HepG2 (cell line): Measurements from ENCODE around the gene MUL1. TPM values are rescaled to one million over a fixed set of nuclear protein-coding genes. Genes with fewer than 3 reads are reported as not detected.

Experiments used
- FOXA3 ChIP-seq: IDR thresholded peaks from 2 replicates; pipeline ENCODE4 v1.6.1; 2016; ENCODE audit warnings: missing genetic modification reagents, missing compliant biosample characterization
- HNF4A ChIP-seq: sonication (generic); formaldehyde crosslinking; IDR thresholded peaks from 2 replicates; pipeline ENCODE4 v1.4.0; 2020; ENCODE audit warnings: missing genetic modification reagents
- NCOA1 ChIP-seq: sonication (generic); formaldehyde crosslinking; IDR thresholded peaks from 2 replicates; pipeline ENCODE4 v1.9.0; 2021; ENCODE audit warnings: missing genetic modification reagents
- NR2C2 ChIP-seq: sonication (generic); formaldehyde crosslinking; IDR thresholded peaks from 2 replicates; pipeline ENCODE4 v1.4.0; 2020; ENCODE audit warnings: missing genetic modification reagents, mild to moderate bottlenecking, moderate library complexity, borderline replicate concordance
- NRL ChIP-seq: sonication (generic); formaldehyde crosslinking; IDR thresholded peaks from 2 replicates; pipeline ENCODE4 v1.5.0; 2020; ENCODE audit warnings: missing genetic modification reagents, mild to moderate bottlenecking, moderate library complexity, borderline replicate concordance
- POLR2AphosphoS5 ChIP-seq: IDR thresholded peaks from 2 replicates; pipeline ENCODE4 v1.6.1; 2012; ENCODE audit warnings: low read depth, low read length
- PRMT3 ChIP-seq: sonication (generic); formaldehyde crosslinking; IDR thresholded peaks from 2 replicates; pipeline ENCODE4 v1.8.1; 2022; ENCODE audit warnings: low read depth, mild to moderate bottlenecking, moderate library complexity, missing genetic modification reagents, borderline replicate concordance
- THRA ChIP-seq: sonication (generic); formaldehyde crosslinking; IDR thresholded peaks from 2 replicates; pipeline ENCODE4 v1.4.0; 2020; ENCODE audit warnings: missing genetic modification reagents, borderline replicate concordance
- ZBTB34 ChIP-seq: sonication (generic); formaldehyde crosslinking; IDR thresholded peaks from 2 replicates; pipeline ENCODE4 v1.8.0; 2022; ENCODE audit warnings: mild to moderate bottlenecking, missing genetic modification reagents
- ZBTB38 ChIP-seq: sonication (generic); formaldehyde crosslinking; IDR thresholded peaks from 2 replicates; pipeline ENCODE4 v1.5.1; 2020; ENCODE audit warnings: mild to moderate bottlenecking, missing genetic modification reagents
- ZBTB7B ChIP-seq: sonication (generic); formaldehyde crosslinking; IDR thresholded peaks from 2 replicates; pipeline ENCODE4 v1.4.0; 2020; ENCODE audit warnings: missing genetic modification reagents
- ZKSCAN8 ChIP-seq: IDR thresholded peaks from 2 replicates; pipeline ENCODE4 v1.6.1; 2016; ENCODE audit warnings: borderline replicate concordance, missing genetic modification reagents, missing compliant biosample characterization
- ZNF746 ChIP-seq: sonication (generic); formaldehyde crosslinking; IDR thresholded peaks from 2 replicates; pipeline ENCODE4 v1.8.0; 2022; ENCODE audit warnings: mild to moderate bottlenecking, missing genetic modification reagents
- polyA plus RNA-seq, 8 experiments: library from polyadenylated mRNA; depleted of rRNA in 3 of 8; stranded (reverse) in 7 of 8; unstranded in 1 of 8; fragments of >200 nt; fragmentation: Illumina TruSeq in 4 of 8; extraction: Trizol in 4 of 8; gene quantifications; 2 replicates each; pipeline versions ENCODE4 v1.2.1 to v1.2.3, GENCODE V29; 2011 to 2016; ENCODE audit warnings: low read depth in 4 of 8, missing spikeins in 1 of 8, mixed read lengths in 1 of 8; ENCODE audit not compliant: insufficient read depth in 1 of 8
- total RNA-seq, 5 experiments: library from RNA; depleted of rRNA; stranded (reverse); fragments of >200 nt; fragmentation: Illumina TruSeq; extraction: Trizol; gene quantifications; 2 replicates each; pipeline ENCODE4 v1.2.3, GENCODE V29; 2016; ENCODE audit warnings: low read depth in 1 of 5
- TF ChIP-seq, protein P1 (sequence below): sonication (generic); formaldehyde crosslinking; IDR thresholded peaks from 2 replicates; pipeline ENCODE4 v1.4.0; 2020; ENCODE audit warnings: missing genetic modification reagents
- TF ChIP-seq, protein P2 (sequence below): sonication (generic); formaldehyde crosslinking; IDR thresholded peaks from 2 replicates; pipeline ENCODE4 v1.5.1; 2020; ENCODE audit warnings: mild to moderate bottlenecking, missing genetic modification reagents, moderate library complexity

The MUL1 gene
- total and polyA plus RNA-seq, 2 of the 13 experiments (the other 11 are each of a cell fraction or from before 2014, with no cell fraction given), result 21.5 to 26.5 TPM

- TF ChIP-seq, protein P1, sequence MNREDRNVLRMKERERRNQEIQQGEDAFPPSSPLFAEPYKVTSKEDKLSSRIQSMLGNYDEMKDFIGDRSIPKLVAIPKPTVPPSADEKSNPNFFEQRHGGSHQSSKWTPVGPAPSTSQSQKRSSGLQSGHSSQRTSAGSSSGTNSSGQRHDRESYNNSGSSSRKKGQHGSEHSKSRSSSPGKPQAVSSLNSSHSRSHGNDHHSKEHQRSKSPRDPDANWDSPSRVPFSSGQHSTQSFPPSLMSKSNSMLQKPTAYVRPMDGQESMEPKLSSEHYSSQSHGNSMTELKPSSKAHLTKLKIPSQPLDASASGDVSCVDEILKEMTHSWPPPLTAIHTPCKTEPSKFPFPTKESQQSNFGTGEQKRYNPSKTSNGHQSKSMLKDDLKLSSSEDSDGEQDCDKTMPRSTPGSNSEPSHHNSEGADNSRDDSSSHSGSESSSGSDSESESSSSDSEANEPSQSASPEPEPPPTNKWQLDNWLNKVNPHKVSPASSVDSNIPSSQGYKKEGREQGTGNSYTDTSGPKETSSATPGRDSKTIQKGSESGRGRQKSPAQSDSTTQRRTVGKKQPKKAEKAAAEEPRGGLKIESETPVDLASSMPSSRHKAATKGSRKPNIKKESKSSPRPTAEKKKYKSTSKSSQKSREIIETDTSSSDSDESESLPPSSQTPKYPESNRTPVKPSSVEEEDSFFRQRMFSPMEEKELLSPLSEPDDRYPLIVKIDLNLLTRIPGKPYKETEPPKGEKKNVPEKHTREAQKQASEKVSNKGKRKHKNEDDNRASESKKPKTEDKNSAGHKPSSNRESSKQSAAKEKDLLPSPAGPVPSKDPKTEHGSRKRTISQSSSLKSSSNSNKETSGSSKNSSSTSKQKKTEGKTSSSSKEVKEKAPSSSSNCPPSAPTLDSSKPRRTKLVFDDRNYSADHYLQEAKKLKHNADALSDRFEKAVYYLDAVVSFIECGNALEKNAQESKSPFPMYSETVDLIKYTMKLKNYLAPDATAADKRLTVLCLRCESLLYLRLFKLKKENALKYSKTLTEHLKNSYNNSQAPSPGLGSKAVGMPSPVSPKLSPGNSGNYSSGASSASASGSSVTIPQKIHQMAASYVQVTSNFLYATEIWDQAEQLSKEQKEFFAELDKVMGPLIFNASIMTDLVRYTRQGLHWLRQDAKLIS (CRISPR knock-in tag), result no peak
- peak; percentile 73 for TF ChIP-seq NR2C2 (CRISPR knock-in tag)
- no peak for TF ChIP-seq NRL
- TF ChIP-seq ZBTB38 (CRISPR knock-in tag), result 0 out of 2 replicates have a peak, but pooled peaks have one; percentile 16
- TF ChIP-seq ZKSCAN8 (CRISPR knock-in tag), result no peak
- peak; percentile 50; the same call in 1 of the 2 replicates for TF ChIP-seq HNF4A
- 0 out of 2 replicates have a peak, but pooled peaks have one; percentile 9 for TF ChIP-seq FOXA3 (CRISPR knock-in tag)
- no peak for TF ChIP-seq ZBTB34 (CRISPR knock-in tag)
- TF ChIP-seq THRA (CRISPR knock-in tag), result peak; percentile 40; the same call in 1 of the 2 replicates
- TF ChIP-seq NCOA1 (CRISPR knock-in tag), result no peak
- 0 out of 2 replicates have a peak, but pooled peaks have one; percentile 25 for TF ChIP-seq POLR2AphosphoS5
- no peak for TF ChIP-seq PRMT3
- TF ChIP-seq ZBTB7B (CRISPR knock-in tag), result 0 out of 2 replicates have a peak, but pooled peaks have one; percentile 29
- TF ChIP-seq ZNF746, result peak; percentile 81; the same call in 1 of the 2 replicates
- TF ChIP-seq, protein P2, sequence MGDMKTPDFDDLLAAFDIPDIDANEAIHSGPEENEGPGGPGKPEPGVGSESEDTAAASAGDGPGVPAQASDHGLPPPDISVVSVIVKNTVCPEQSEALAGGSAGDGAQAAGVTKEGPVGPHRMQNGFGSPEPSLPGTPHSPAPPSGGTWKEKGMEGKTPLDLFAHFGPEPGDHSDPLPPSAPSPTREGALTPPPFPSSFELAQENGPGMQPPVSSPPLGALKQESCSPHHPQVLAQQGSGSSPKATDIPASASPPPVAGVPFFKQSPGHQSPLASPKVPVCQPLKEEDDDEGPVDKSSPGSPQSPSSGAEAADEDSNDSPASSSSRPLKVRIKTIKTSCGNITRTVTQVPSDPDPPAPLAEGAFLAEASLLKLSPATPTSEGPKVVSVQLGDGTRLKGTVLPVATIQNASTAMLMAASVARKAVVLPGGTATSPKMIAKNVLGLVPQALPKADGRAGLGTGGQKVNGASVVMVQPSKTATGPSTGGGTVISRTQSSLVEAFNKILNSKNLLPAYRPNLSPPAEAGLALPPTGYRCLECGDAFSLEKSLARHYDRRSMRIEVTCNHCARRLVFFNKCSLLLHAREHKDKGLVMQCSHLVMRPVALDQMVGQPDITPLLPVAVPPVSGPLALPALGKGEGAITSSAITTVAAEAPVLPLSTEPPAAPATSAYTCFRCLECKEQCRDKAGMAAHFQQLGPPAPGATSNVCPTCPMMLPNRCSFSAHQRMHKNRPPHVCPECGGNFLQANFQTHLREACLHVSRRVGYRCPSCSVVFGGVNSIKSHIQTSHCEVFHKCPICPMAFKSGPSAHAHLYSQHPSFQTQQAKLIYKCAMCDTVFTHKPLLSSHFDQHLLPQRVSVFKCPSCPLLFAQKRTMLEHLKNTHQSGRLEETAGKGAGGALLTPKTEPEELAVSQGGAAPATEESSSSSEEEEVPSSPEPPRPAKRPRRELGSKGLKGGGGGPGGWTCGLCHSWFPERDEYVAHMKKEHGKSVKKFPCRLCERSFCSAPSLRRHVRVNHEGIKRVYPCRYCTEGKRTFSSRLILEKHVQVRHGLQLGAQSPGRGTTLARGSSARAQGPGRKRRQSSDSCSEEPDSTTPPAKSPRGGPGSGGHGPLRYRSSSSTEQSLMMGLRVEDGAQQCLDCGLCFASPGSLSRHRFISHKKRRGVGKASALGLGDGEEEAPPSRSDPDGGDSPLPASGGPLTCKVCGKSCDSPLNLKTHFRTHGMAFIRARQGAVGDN, result peak; percentile 40; the same call in 1 of the 2 replicates
These were observed 30.4 kb downstream of the MUL1 start (continued) for GRCh38 chr1:20477348-20478056.
